CD8-positive, alpha-beta memory T cell (primary cell): ENCODE results near the gene SUPT5H. TPM values are rescaled to one million over a fixed set of nuclear protein-coding genes. Genes with fewer than 3 reads are reported as not detected.

Source experiments
- CTCF ChIA-PET: fragments of 350-600 bp; sonication (Branson Sonifier 250); formaldehyde crosslinking; loops from one replicate; lab custom pipeline; 2021; ENCODE audit warnings: antibody characterized with exemption; lab: Charles Lee
- POLR2A ChIA-PET: fragments of 350-600 bp; sonication (Branson Sonifier 250); formaldehyde crosslinking; loops from one replicate; lab custom pipeline; 2021; ENCODE audit warnings: antibody characterized with exemption; lab: Charles Lee
- DNase-seq, 5 donors: peaks; one replicate each; pipeline versions ENCODE4 v3.0.0 to v3.0.0-alpha.2; 2020 to 2022; ENCODE audit warnings: mixed read lengths in 1 of 5
- H3K27ac ChIP-seq: one replicate; pipeline ENCODE4 v1.7.0; 2013; ENCODE audit warnings: low read depth, mild to moderate bottlenecking, low read length, moderate library complexity
- H3K27me3 ChIP-seq: 2 replicates; pipeline ENCODE4 v1.7.0; 2013; ENCODE audit warnings: low read length, mild to moderate bottlenecking; ENCODE audit not compliant: insufficient read depth, poor library complexity, severe bottlenecking
- H3K36me3 ChIP-seq: 2 replicates; pipeline ENCODE4 v1.7.0; 2013; ENCODE audit warnings: mild to moderate bottlenecking, low read length, moderate library complexity; ENCODE audit not compliant: insufficient read depth
- H3K4me1 ChIP-seq: 2 replicates; pipeline ENCODE4 v1.7.0; 2013; ENCODE audit warnings: mild to moderate bottlenecking, low read length, moderate library complexity; ENCODE audit not compliant: insufficient read depth
- H3K4me3 ChIP-seq: 2 replicates; pipeline ENCODE4 v1.7.0; 2013; ENCODE audit warnings: mild to moderate bottlenecking, low read length
- H3K9me3 ChIP-seq: 2 replicates; pipeline ENCODE4 v1.7.0; 2013; ENCODE audit warnings: mild to moderate bottlenecking, low read length
- H3K27ac Mint-ChIP-seq, 8 donors: one replicate each; pipeline ENCODE4 v1.8.0; 2020 to 2021; ENCODE audit warnings: mixed read lengths in 8 of 8, mild to moderate bottlenecking in 6 of 8, inconsistent platforms in 3 of 8, moderate library complexity in 3 of 8
- H3K27me3 Mint-ChIP-seq, 2 donors: one replicate each; pipeline ENCODE4 v1.8.0; 2020 to 2021; ENCODE audit warnings: mixed read lengths in 2 of 2, mild to moderate bottlenecking in 1 of 2, moderate library complexity in 1 of 2
- H3K36me3 Mint-ChIP-seq, 3 donors: one replicate each; pipeline ENCODE4 v1.8.0; 2020 to 2021; ENCODE audit warnings: mixed read lengths in 3 of 3, inconsistent platforms in 1 of 3, mild to moderate bottlenecking in 1 of 3
- H3K4me1 Mint-ChIP-seq, 3 donors: one replicate each; pipeline ENCODE4 v1.8.0; 2020 to 2021; ENCODE audit warnings: mixed read lengths in 3 of 3, inconsistent platforms in 1 of 3, mild to moderate bottlenecking in 1 of 3
- H3K4me3 Mint-ChIP-seq, 7 donors: one replicate each; pipeline ENCODE4 v1.8.0; 2020 to 2021; ENCODE audit warnings: mixed read lengths in 7 of 7, mild to moderate bottlenecking in 6 of 7, moderate library complexity in 4 of 7, inconsistent platforms in 2 of 7
- H3K9me3 Mint-ChIP-seq, 5 donors: one replicate each; pipeline ENCODE4 v1.8.0; 2020 to 2022; ENCODE audit warnings: mixed read lengths in 5 of 5, mild to moderate bottlenecking in 3 of 5, moderate library complexity in 2 of 5, inconsistent platforms in 1 of 5
- polyA plus RNA-seq: library from polyadenylated mRNA; unstranded; fragments of 300-500 nt; fragmentation: Illumina TruSeq; gene quantifications from one replicate; pipeline ENCODE4 v1.2.3, GENCODE V29; 2021
- total RNA-seq, 2 experiments: library from RNA; stranded (reverse); gene quantifications; one replicate each; pipeline ENCODE4 v1.2.3, GENCODE V29; 2021

The SUPT5H gene
- total and polyA plus RNA-seq, 3 experiments from 2014 or later = 115 to 196 (median 190) TPM

DNA sequence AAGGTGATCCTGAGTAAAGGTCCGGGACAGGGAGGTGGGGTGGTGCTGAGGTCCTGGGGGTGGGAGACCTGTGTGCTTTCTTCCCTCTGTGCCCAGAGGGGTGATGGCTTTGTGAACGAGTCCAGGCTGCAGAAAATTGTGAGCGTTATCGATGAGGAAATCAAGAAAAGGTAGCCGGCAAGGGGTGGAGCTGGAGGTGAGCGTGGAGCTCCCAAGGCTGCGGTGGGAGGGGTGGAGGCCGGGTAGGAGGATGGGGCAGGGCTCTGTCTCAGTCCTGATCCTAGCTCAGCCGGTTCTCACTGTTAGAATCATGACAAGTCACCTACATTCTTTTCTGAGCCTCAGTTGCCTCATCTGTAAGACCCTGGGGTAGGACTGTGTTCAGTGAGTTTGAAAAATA, 73.6 kb downstream of the SUPT5H start:
- no peak for DNase-seq
- Mint-ChIP-seq H3K36me3 (peaks cover 0 to 4% (median 0%) of the 10 kb centered on the region in 3 donors), H3K4me1 (peaks cover 8 to 24% (median 12%) of the 10 kb centered on the region in 3 donors), H3K27me3 (peaks cover 40% of the 10 kb centered on the region in 2 donors), H3K27ac (peak overlapping the region in 1 of 8 donors; percentile 33), H3K4me3 (no peak overlapping the region), H3K9me3 (no peaks in the 10 kb centered on the region)
- no peak overlapping the region for H3K4me3 ChIP-seq
- ChIA-PET CTCF (interaction anchor here (1.1 kb wide), 1 partner anchor 12 kb away, joined by 4 read pairs; no protein-coding TSS in a partner anchor), POLR2A (no interaction called here)
- no peaks in the 10 kb centered on the region for H3K36me3 ChIP-seq
- H3K4me1 ChIP-seq = peaks cover 18% of the 10 kb centered on the region
- no peak overlapping the region for H3K27ac ChIP-seq
- H3K27me3 ChIP-seq = peaks cover 31% of the 10 kb centered on the region
- H3K9me3 ChIP-seq = no peaks in the 10 kb centered on the region

DNA sequence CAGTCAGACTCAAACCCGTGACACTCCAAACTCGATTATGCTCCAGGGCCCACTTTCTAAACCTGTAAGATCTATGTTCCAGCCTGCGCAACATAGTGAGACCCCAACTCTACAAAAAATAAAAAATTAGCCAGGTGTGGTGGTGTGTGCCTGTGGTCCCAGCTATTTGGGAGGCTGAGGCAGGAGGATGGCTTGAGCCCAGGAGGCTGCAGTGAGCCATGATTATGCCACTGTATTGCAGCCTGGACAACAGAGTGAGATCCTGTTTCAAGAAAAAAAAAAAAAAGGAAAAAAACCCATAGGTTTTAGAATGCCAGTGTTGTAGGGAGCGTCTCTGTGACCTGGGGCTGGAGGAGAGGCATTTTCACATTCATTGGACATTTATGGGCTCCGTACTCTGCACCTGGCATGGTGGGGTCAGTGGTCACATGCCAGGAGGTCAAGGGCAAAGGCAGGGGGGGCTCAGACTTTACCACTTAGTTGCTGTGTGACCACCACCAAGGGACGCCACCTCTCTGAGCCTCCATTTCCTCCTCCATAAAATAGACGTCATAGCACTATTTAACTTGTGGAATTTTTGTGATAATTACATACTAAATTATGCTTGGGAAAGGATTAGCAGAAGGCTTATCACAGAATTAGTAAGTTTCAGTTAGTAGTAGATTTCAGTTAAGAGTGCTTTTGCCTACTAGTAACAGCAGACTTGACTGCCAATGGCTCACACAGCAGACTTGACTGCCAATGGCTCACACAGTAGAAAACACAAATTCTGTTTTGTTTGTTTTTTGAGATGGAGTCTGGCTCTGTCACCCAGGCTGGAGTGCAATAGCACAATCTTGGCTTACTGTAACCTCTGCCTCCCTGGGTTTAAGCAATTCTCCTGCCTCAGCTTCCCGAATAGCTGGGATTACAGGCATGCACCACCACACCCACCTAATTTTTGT, 75.4 kb downstream of the SUPT5H start:
- POLR2A ChIA-PET = no interaction called here
- Histone ChIP-seq H3K27ac (peak overlapping the region; percentile 38), H3K9me3 (no peaks in the 10 kb centered on the region), H3K4me1 (peaks cover 5% of the 10 kb centered on the region), H3K4me3 (no peak overlapping the region), H3K36me3 (no peaks in the 10 kb centered on the region), H3K27me3 (peaks cover 13% of the 10 kb centered on the region)
- H3K27me3 Mint-ChIP-seq = peaks cover 24 to 25% of the 10 kb centered on the region in 2 donors
- H3K4me3 Mint-ChIP-seq = no peak overlapping the region
- H3K4me1 Mint-ChIP-seq = peaks cover 5 to 7% (median 7%) of the 10 kb centered on the region in 3 donors
- DNase-seq = no peak
- H3K27ac Mint-ChIP-seq = peak overlapping the region in 1 of 8 donors; percentile 47
- CTCF ChIA-PET = interaction anchor here (0.9 kb wide), 1 partner anchor 21 kb away, joined by 3 read pairs; no protein-coding TSS in a partner anchor
- H3K9me3 Mint-ChIP-seq = no peaks in the 10 kb centered on the region
- H3K36me3 Mint-ChIP-seq = peaks cover 0 to 4% (median 0%) of the 10 kb centered on the region in 3 donors

DNA sequence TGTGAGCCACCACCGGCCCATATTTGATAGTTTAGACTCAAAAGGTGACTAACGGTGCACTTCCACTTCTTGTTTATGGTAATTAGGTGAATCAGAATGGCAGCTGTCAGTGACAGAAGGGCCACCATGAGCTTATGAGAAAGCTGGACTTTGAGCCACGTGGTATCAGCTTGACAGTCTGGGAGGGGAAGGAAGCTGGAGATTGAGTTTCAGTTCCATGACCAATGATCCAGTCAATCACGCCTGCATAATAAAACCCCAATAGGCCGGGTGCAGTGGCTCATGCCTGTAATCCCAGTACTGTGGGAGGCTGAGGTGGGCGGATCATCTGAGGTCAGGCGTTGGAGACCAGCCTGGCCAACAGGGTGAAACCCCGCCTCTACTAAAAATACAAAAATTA, 79.1 kb downstream of the SUPT5H start:
- no peak for DNase-seq
- Mint-ChIP-seq H3K36me3 (peaks cover 0 to 5% (median 0%) of the 10 kb centered on the region in 3 donors), H3K4me1 (peaks cover 6% of the 10 kb centered on the region in 3 donors), H3K27me3 (no peaks in the 10 kb centered on the region), H3K4me3 (no peak overlapping the region), H3K9me3 (no peaks in the 10 kb centered on the region), H3K27ac (no peak overlapping the region)
- ChIA-PET CTCF (interaction anchor here (1.1 to 1.3 kb wide), 2 partner anchors 10 to 402 kb away, joined by 3 read pairs; no protein-coding TSS in a partner anchor), POLR2A (interaction anchor here (0.6 kb wide), 1 partner anchor 79 kb away, joined by 5 read pairs; the partner anchor contains the start of gene SUPT5H)
- H3K27ac ChIP-seq = no peak overlapping the region
- H3K36me3 ChIP-seq = no peaks in the 10 kb centered on the region
- H3K4me1 ChIP-seq = no peaks in the 10 kb centered on the region
- no peaks in the 10 kb centered on the region for H3K27me3 ChIP-seq
- H3K9me3 ChIP-seq = no peaks in the 10 kb centered on the region
- H3K4me3 ChIP-seq = no peak overlapping the region

DNA sequence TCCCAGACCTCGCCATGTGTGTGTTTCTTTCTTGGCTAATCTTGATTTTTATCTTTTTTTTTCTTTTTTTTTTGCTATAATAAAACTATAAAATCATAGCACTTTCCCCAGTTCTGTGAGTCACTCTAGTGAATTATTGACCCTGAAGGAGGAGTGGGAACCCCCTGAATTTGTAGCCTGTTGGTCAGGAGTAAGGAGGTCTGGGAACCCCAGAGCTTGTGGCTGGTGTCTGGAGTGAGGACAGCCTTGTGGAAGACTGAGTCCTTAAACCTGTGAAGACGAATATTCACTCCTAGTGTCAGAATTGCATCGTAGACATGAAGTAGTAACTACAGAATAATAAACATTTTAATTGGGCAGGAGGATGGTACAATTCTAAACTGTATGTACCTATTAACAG, 79.8 kb downstream of the SUPT5H start:
- H3K27ac Mint-ChIP-seq = peak overlapping the region in 1 of 8 donors; percentile 33
- no peak for DNase-seq
- peaks cover 0 to 5% (median 0%) of the 10 kb centered on the region in 3 donors for H3K36me3 Mint-ChIP-seq
- Histone ChIP-seq H3K27ac (no peak overlapping the region), H3K4me3 (no peak overlapping the region), H3K9me3 (no peaks in the 10 kb centered on the region), H3K4me1 (no peaks in the 10 kb centered on the region), H3K36me3 (no peaks in the 10 kb centered on the region), H3K27me3 (no peaks in the 10 kb centered on the region)
- no peaks in the 10 kb centered on the region for H3K27me3 Mint-ChIP-seq
- ChIA-PET POLR2A (no interaction called here), CTCF (interaction anchor here (1.1 to 1.3 kb wide), 2 partner anchors 9 to 403 kb away, joined by 3 read pairs; no protein-coding TSS in a partner anchor)
- peaks cover 6 to 8% (median 6%) of the 10 kb centered on the region in 3 donors for H3K4me1 Mint-ChIP-seq
- no peak overlapping the region for H3K4me3 Mint-ChIP-seq
- H3K9me3 Mint-ChIP-seq = no peaks in the 10 kb centered on the region

Other genes starting within 250 kb of the SUPT5H start
- gene NCCRP1, start 248.6 kb upstream of the SUPT5H start, total RNA-seq = not detected
- not detected for gene NCCRP1, start 248.6 kb upstream of the SUPT5H start, polyA plus RNA-seq
- not detected for gene SYCN, start 241.3 kb upstream of the SUPT5H start, total RNA-seq
- not detected for gene SYCN, start 241.3 kb upstream of the SUPT5H start, polyA plus RNA-seq
- not detected for gene IFNL3, start 200.6 kb upstream of the SUPT5H start, total RNA-seq
- gene IFNL3, start 200.6 kb upstream of the SUPT5H start, polyA plus RNA-seq = not detected
- gene IFNL4, start 196.7 kb upstream of the SUPT5H start, total RNA-seq = under 1 TPM in 1 of 2 experiments, not detected in 1; 0.31 TPM
- not detected for gene IFNL4, start 196.7 kb upstream of the SUPT5H start, polyA plus RNA-seq
- gene IFNL2, start 177.2 kb upstream of the SUPT5H start, total RNA-seq = not detected
- gene IFNL2, start 177.2 kb upstream of the SUPT5H start, polyA plus RNA-seq = not detected
- gene IFNL1, start 149.2 kb upstream of the SUPT5H start, total RNA-seq = not detected
- 4.6 TPM for gene IFNL1, start 149.2 kb upstream of the SUPT5H start, polyA plus RNA-seq
- gene LRFN1, start 124.7 kb upstream of the SUPT5H start, total RNA-seq = 1 to 10 TPM; 4.3 to 4.9 TPM
- gene LRFN1, start 124.7 kb upstream of the SUPT5H start, polyA plus RNA-seq = 6.7 TPM
- gene GMFG, start 109.5 kb upstream of the SUPT5H start, total RNA-seq = 100 to 1,000 TPM; 246 to 247 TPM
- gene GMFG, start 109.5 kb upstream of the SUPT5H start, polyA plus RNA-seq = 1,052 TPM
- gene SAMD4B, start 103.2 kb upstream of the SUPT5H start, total RNA-seq = 10 to 100 TPM; 54.3 to 55.6 TPM
- 18.7 TPM for gene SAMD4B, start 103.2 kb upstream of the SUPT5H start, polyA plus RNA-seq
- gene PAF1, start 54.5 kb upstream of the SUPT5H start, total RNA-seq = 10 to 100 TPM; 44.6 to 46.9 TPM
- gene PAF1, start 54.5 kb upstream of the SUPT5H start, polyA plus RNA-seq = 50.2 TPM
- gene MED29, start 54.2 kb upstream of the SUPT5H start, total RNA-seq = 10 to 100 TPM; 39.3 to 39.6 TPM
- 56.8 TPM for gene MED29, start 54.2 kb upstream of the SUPT5H start, polyA plus RNA-seq
- 10 to 100 TPM; 32.8 to 36.4 TPM for gene ZFP36, start 38.7 kb upstream of the SUPT5H start, total RNA-seq
- 355 TPM for gene ZFP36, start 38.7 kb upstream of the SUPT5H start, polyA plus RNA-seq
- 10 to 100 TPM; 35.2 to 36.4 TPM for gene PLEKHG2, start 32.9 kb upstream of the SUPT5H start, total RNA-seq
- 4.0 TPM for gene PLEKHG2, start 32.9 kb upstream of the SUPT5H start, polyA plus RNA-seq
- 1,000 to 10,000 TPM; 2,654 to 2,668 TPM for gene RPS16, start 9.6 kb upstream of the SUPT5H start, total RNA-seq
- gene RPS16, start 9.6 kb upstream of the SUPT5H start, polyA plus RNA-seq = 1,795 TPM
- gene TIMM50, start 35.3 kb downstream of the SUPT5H start, total RNA-seq = 100 to 1,000 TPM; 131 to 137 TPM
- 47.3 TPM for gene TIMM50, start 35.3 kb downstream of the SUPT5H start, polyA plus RNA-seq
- 1 to 10 TPM in 1 of 2 experiments, under 1 TPM in 1; 0.92 to 1.4 TPM for gene DLL3, start 53.4 kb downstream of the SUPT5H start, total RNA-seq
- gene DLL3, start 53.4 kb downstream of the SUPT5H start, polyA plus RNA-seq = 0.25 TPM
- not detected for gene SELENOV, start 69.6 kb downstream of the SUPT5H start, total RNA-seq
- not detected for gene SELENOV, start 69.6 kb downstream of the SUPT5H start, polyA plus RNA-seq
- gene EID2B, start 87.3 kb downstream of the SUPT5H start, total RNA-seq = 1 to 10 TPM; 3.4 to 3.7 TPM
- 8.5 TPM for gene EID2B, start 87.3 kb downstream of the SUPT5H start, polyA plus RNA-seq
- gene EID2, start 94.6 kb downstream of the SUPT5H start, total RNA-seq = 10 to 100 TPM; 14.0 to 15.4 TPM
- 29.2 TPM for gene EID2, start 94.6 kb downstream of the SUPT5H start, polyA plus RNA-seq
- not detected for gene LGALS13, start 156.9 kb downstream of the SUPT5H start, total RNA-seq
- not detected for gene LGALS13, start 156.9 kb downstream of the SUPT5H start, polyA plus RNA-seq
- not detected for gene LGALS16, start 210.3 kb downstream of the SUPT5H start, total RNA-seq
- not detected for gene LGALS16, start 210.3 kb downstream of the SUPT5H start, polyA plus RNA-seq